ENCODE measurements around the gene TPM3. TPM values are rescaled to one million over a fixed set of nuclear protein-coding genes. Genes with fewer than 3 reads are reported as not detected.

TPM3 gene
- total and polyA plus RNA-seq, 10 of the 15 experiments (the other 5 are each of a cell fraction or from before 2014, with no cell fraction given), result 270 to 759 (median 505) TPM

GRCh38 chr1:154237880-154238506, 46.1 kb upstream of the TPM3 start:
- RAD21 ChIA-PET (ENCODE audit: unreplicated experiment), result interaction anchor here (0.6 kb wide), 1 partner anchor 224 kb away, joined by 3 read pairs; no protein-coding TSS in a partner anchor
- TF ChIP-seq BMI1 (IDR thresholded peaks at IDR 0.05; ENCODE audit: borderline replicate concordance), result no peak
- no peak for TF ChIP-seq RBBP5 (conservative IDR thresholded peaks at IDR 0.05)
- no peak for TF ChIP-seq ASH2L (IDR thresholded peaks at IDR 0.05; ENCODE audit: borderline replicate concordance, low read depth)
- no peak for TF ChIP-seq MEF2B (IDR thresholded peaks at IDR 0.05; ENCODE audit: partially characterized antibody, poor library complexity, severe bottlenecking)
- no peak for TF ChIP-seq SMAD5 (IDR thresholded peaks at IDR 0.05; ENCODE audit: low read depth)
- TF ChIP-seq ELK1 (IDR thresholded peaks at IDR 0.05; ENCODE audit: low read depth, low read length), result no peak
- TF ChIP-seq GABPA (IDR thresholded peaks at IDR 0.05; ENCODE audit: low read depth), result no peak
- no peak for TF ChIP-seq SREBF2 (IDR thresholded peaks at IDR 0.05; ENCODE audit: low read length)
- no peak for TF ChIP-seq RB1 (IDR thresholded peaks at IDR 0.05; ENCODE audit: borderline replicate concordance)
- TF ChIP-seq, protein P1, sequence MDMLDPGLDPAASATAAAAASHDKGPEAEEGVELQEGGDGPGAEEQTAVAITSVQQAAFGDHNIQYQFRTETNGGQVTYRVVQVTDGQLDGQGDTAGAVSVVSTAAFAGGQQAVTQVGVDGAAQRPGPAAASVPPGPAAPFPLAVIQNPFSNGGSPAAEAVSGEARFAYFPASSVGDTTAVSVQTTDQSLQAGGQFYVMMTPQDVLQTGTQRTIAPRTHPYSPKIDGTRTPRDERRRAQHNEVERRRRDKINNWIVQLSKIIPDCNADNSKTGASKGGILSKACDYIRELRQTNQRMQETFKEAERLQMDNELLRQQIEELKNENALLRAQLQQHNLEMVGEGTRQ (IDR thresholded peaks at IDR 0.05; ENCODE audit: borderline replicate concordance, low read depth, low read length), result no peak
- no peak for TF ChIP-seq SREBF1 (IDR thresholded peaks at IDR 0.05; ENCODE audit: low read length)
- no peak for TF ChIP-seq ETV6 (conservative IDR thresholded peaks at IDR 0.05 in 1 of 2, IDR thresholded peaks at IDR 0.05 in 1 of 2; ENCODE audit: borderline replicate concordance in 1 of 2, low read depth in 1 of 2)
- TF ChIP-seq, protein P2, sequence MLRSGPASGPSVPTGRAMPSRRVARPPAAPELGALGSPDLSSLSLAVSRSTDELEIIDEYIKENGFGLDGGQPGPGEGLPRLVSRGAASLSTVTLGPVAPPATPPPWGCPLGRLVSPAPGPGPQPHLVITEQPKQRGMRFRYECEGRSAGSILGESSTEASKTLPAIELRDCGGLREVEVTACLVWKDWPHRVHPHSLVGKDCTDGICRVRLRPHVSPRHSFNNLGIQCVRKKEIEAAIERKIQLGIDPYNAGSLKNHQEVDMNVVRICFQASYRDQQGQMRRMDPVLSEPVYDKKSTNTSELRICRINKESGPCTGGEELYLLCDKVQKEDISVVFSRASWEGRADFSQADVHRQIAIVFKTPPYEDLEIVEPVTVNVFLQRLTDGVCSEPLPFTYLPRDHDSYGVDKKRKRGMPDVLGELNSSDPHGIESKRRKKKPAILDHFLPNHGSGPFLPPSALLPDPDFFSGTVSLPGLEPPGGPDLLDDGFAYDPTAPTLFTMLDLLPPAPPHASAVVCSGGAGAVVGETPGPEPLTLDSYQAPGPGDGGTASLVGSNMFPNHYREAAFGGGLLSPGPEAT (IDR thresholded peaks at IDR 0.05; ENCODE audit: low read depth), result no peak
- TF ChIP-seq YY1 (IDR thresholded peaks at IDR 0.05; ENCODE audit: low read depth, low read length), result no peak
- TF ChIP-seq NR2C2 (IDR thresholded peaks at IDR 0.05; ENCODE audit: borderline replicate concordance, control insufficient read depth, insufficient read length, low read depth), result no peak
- ATAC-seq (no peak), DNase-seq (ENCODE audit: low read depth, low spot score) (no peak), FAIRE-seq (no peak)
- TSS peak; percentile 8 for BruUV-seq (replicated peaks)
- Histone ChIP-seq H3K27ac (ENCODE audit: control insufficient read depth, insufficient read depth) (no peak overlapping the region), H4K20me1 (ENCODE audit: control insufficient read depth, insufficient read depth) (0 out of 2 replicates have a peak, but pooled peaks cover 2% of the 10 kb centered on the region), H3K4me1 (ENCODE audit: control insufficient read depth, insufficient read depth, low read length) (no peaks in the 10 kb centered on the region), H3K4me2 (ENCODE audit: control insufficient read depth, insufficient read depth) (no peak overlapping the region), H3K79me2 (ENCODE audit: control insufficient read depth, insufficient read depth, low read length) (peaks cover 10% of the 10 kb centered on the region), H3K27me3 (replicated peaks in 1 of 2; ENCODE audit: control insufficient read depth in 2 of 2, insufficient read depth in 2 of 2, low read length in 1 of 2) (no peaks in the 10 kb centered on the region), H2AFZ (ENCODE audit: control insufficient read depth, low read depth, low read length) (no peak overlapping the region), H3K9ac (ENCODE audit: control insufficient read depth, insufficient read depth, low read length) (no peak overlapping the region), H3K36me3 (ENCODE audit: control insufficient read depth in 2 of 2, insufficient read depth in 2 of 2, low read length in 1 of 2) (peaks cover 12 to 37% of the 10 kb centered on the region in 2 experiments), H3K9me3 (replicated peaks; ENCODE audit: control insufficient read depth, insufficient read depth, low read length) (no peaks in the 10 kb centered on the region), H3K4me3 (no peak overlapping the region)
- in situ Hi-C loops (cut with MboI), result no loop called here
- SMC1A ChIA-PET (ENCODE audit: uncharacterized antibody, unreplicated experiment), result interaction anchor here (1.2 to 1.6 kb wide), 2 partner anchors 10 to 28 kb away, joined by 3 to 4 read pairs; no protein-coding TSS in a partner anchor
- 99% methylated on average over 6 of the region's 6 CpGs for WGBS (ENCODE audit: insufficient coverage, insufficient replicate concordance, low lambda C conversion rate, missing lambda C conversion rate)
- intact Hi-C loops (cut with micrococcal nuclease; ENCODE audit: unreplicated experiment), result no loop called here
- POLR2A ChIA-PET, result no interaction called here
- CTCF ChIA-PET, result interaction anchor here (1.0 to 1.8 kb wide), 4 partner anchors 12 to 97 kb away, joined by 3 to 4 read pairs (median 3); no protein-coding TSS in a partner anchor

Measured in GM12878 (cell line).